H1 (cell line): ENCODE data around the gene GIGYF2. TPM values are rescaled to one million over a fixed set of nuclear protein-coding genes. Genes with fewer than 3 reads are reported as not detected.

ENCODE experiments used
- BCL11A ChIP-seq, 2 experiments: IDR thresholded peaks; one replicate each; pipeline ENCODE4 v1.6.1; 2011; ENCODE audit warnings: low read depth in 2 of 2, low read length in 2 of 2, mild to moderate bottlenecking in 2 of 2
- GABPA ChIP-seq: IDR thresholded peaks from 2 replicates; pipeline ENCODE4 v1.6.1; 2011; ENCODE audit warnings: mild to moderate bottlenecking, low read length, moderate library complexity, borderline replicate concordance; ENCODE audit not compliant: insufficient read depth
- POLR2A ChIP-seq, 2 experiments: IDR thresholded peaks; 1 replicate in 1 of 2; 2 replicates in 1 of 2; pipeline ENCODE4 v1.6.1; 2011; ENCODE audit warnings: low read depth in 2 of 2, low read length in 2 of 2, mild to moderate bottlenecking in 2 of 2; ENCODE audit errors: control extremely low read depth in 1 of 2
- RFX5 ChIP-seq: IDR thresholded peaks from 2 replicates; pipeline ENCODE4 v1.6.1; 2011; ENCODE audit warnings: low read depth, low read length, improper control_type of control experiment, borderline replicate concordance
- SIN3A ChIP-seq, 2 experiments: IDR thresholded peaks in 1 of 2; conservative IDR thresholded peaks in 1 of 2; 2 replicates each; pipeline ENCODE4 v1.6.1; 2011 to 2012; ENCODE audit warnings: low read length in 2 of 2, improper control_type of control experiment in 1 of 2, low read depth in 1 of 2, mild to moderate bottlenecking in 1 of 2
- TBP ChIP-seq: IDR thresholded peaks from 2 replicates; pipeline ENCODE4 v1.6.1; 2011; ENCODE audit warnings: low read depth, low read length, improper control_type of control experiment
- polyA plus RNA-seq, 7 experiments: library from polyadenylated mRNA; depleted of rRNA in 3 of 7; stranded (reverse) in 5 of 7; unstranded in 2 of 7; fragments of >200 nt in 5 of 7; fragments of 200-250 nt in 2 of 7; gene quantifications; 1 replicate in 5 of 7; 2 replicates in 1 of 7; 4 replicates in 1 of 7; pipeline versions ENCODE4 v1.2.1 to v1.2.3, GENCODE V29; 2011 to 2013; ENCODE audit warnings: missing spikeins in 2 of 7, mixed read lengths in 2 of 7
- total RNA-seq: library from RNA; stranded (reverse); fragmentation: NEBNext Ultra II Directional; extraction: Animal tissue kit (Norgen Biotek cat#: 25700); gene quantifications from 2 replicates; pipeline ENCODE4 v1.2.1, GENCODE V29; 2021
- TF ChIP-seq, protein P1 (sequence below), 3 experiments: IDR thresholded peaks; 1 replicate in 2 of 3; 2 replicates in 1 of 3; pipeline versions ENCODE4 v1.5.1 to v1.6.1; 2011; ENCODE audit warnings: low read length in 3 of 3, mild to moderate bottlenecking in 3 of 3, inconsistent platforms in 2 of 3, low read depth in 1 of 3, moderate library complexity in 1 of 3; ENCODE audit not compliant: insufficient read depth in 1 of 3; ENCODE audit errors: control extremely low read depth in 1 of 3
- TF ChIP-seq, protein P2 (sequence below): IDR thresholded peaks from 2 replicates; pipeline ENCODE4 v1.6.1; 2012; ENCODE audit warnings: inconsistent platforms

GIGYF2 gene
- total and polyA plus RNA-seq, 2 of the 8 experiments (the other 6 are each of a cell fraction or from before 2014, with no cell fraction given): 22.3 to 62.0 TPM

DNA sequence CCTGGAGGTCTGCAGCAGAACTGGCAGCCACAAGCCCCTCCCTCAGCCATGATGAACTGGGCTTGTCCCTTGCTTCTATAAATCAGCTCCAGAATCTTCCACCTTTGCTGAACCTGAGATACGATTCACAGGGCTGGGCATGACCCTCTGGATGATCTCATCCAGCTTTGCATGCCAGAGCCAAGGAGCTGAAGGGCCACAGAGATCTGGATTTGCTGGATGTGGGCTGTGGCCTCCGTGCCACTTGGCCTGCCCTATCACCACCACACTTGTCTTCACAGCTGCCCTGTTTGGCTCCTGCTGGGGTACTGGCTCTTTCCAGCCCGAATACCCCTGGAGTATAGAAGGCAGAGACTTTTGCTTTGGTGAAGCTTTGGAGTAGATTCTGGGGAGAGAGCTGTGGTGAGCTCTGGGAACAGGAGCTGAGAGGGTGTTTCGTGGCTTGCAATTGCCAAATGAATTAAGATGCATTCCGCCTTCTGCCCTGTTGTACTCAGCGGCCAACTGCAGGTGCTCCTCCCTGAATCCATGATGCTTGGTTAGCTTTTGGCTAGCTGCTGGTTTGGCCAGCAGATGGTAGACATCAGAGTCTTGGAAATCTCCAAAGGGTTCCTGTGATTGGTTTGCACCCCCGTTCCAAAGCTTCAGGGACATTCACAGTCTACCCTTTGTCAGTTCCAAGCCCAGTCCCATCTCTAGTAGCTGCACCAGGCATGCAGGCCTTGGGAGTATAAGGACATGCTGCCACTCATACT lies 30.9 kb upstream of the GIGYF2 start (continued):
- TF ChIP-seq, protein P1, sequence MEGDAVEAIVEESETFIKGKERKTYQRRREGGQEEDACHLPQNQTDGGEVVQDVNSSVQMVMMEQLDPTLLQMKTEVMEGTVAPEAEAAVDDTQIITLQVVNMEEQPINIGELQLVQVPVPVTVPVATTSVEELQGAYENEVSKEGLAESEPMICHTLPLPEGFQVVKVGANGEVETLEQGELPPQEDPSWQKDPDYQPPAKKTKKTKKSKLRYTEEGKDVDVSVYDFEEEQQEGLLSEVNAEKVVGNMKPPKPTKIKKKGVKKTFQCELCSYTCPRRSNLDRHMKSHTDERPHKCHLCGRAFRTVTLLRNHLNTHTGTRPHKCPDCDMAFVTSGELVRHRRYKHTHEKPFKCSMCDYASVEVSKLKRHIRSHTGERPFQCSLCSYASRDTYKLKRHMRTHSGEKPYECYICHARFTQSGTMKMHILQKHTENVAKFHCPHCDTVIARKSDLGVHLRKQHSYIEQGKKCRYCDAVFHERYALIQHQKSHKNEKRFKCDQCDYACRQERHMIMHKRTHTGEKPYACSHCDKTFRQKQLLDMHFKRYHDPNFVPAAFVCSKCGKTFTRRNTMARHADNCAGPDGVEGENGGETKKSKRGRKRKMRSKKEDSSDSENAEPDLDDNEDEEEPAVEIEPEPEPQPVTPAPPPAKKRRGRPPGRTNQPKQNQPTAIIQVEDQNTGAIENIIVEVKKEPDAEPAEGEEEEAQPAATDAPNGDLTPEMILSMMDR (IDR thresholded peaks at IDR 0.05; ENCODE audit: control extremely low read depth in 1 of 3, insufficient read depth in 1 of 3, low read depth in 1 of 3, low read length in 3 of 3): no peak
- TF ChIP-seq TBP: no peak
- TF ChIP-seq BCL11A (IDR thresholded peaks at IDR 0.05; ENCODE audit: low read depth in 2 of 2, low read length in 2 of 2): no peak
- no peak for TF ChIP-seq SIN3A (conservative IDR thresholded peaks at IDR 0.05 in 1 of 2, IDR thresholded peaks at IDR 0.05 in 1 of 2; ENCODE audit: low read depth in 1 of 2, low read length in 2 of 2)
- no peak for TF ChIP-seq GABPA
- no peak for TF ChIP-seq POLR2A (IDR thresholded peaks at IDR 0.05; ENCODE audit: control extremely low read depth in 1 of 2, low read depth in 2 of 2, low read length in 2 of 2)
- TF ChIP-seq, protein P2, sequence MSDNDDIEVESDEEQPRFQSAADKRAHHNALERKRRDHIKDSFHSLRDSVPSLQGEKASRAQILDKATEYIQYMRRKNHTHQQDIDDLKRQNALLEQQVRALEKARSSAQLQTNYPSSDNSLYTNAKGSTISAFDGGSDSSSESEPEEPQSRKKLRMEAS: no peak
- no peak for TF ChIP-seq RFX5
